Measurements from ENCODE around the gene CFAP100. TPM values are rescaled to one million over a fixed set of nuclear protein-coding genes. Genes with fewer than 3 reads are reported as not detected.
A peak's percentile ranks its signal among the peaks of the same experiment; 100 is the strongest.

The CFAP100 gene
- not detected for total RNA-seq
- total RNA-seq (2013): not detected

DNA sequence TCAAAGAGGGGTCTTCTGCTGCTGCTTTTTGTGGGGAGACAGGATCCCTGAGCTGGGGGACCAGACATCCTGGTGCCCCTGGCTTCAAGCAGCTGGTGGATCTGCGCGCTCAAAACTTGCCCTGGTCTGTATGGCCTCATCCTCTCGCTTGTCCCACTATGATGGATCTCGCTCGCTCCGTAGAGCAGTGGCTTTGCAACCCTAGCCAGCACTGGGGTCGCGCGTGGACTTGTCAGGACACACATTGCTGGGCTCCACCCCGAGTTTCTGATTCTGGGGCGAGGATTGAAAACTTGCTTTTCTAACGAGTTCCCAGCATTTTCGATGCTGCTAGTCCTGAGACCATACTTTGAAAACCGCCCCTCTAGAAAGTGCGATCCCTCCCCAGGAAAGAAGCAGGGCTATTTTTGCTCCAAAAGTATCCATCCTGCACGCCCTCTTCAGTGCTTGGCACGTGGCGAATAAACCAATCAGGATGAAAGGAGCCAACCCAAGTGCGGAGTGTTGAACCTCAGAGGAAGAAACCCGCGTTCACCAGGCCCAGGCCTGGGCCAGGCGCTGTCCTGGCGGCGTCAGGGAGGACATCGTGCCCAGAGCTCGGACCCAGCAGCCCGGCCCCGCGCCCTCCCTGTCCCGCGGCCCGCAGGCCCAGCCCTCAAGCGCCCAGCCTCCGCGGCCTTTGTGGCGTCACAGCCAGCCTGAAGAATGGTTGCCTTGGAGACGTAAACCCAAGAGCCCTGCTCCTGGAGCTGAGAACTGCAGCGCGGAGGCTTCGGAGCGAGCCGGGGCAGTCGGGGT, at the start of gene CFAP100:
Gene CFAP100 (plus strand): TSS at position 731 of the 798 bp plus-strand sequence. CDS start 1,092 bp downstream, outside the sequence.
- peaks cover 6% of the 10 kb centered on the region for H3K9me3 ChIP-seq (ENCODE audit: control insufficient read depth, insufficient read depth, low read length)
- no peaks in the 10 kb centered on the region for H3K36me3 ChIP-seq (ENCODE audit: control insufficient read depth, insufficient read depth, low read length)
- 37% methylated on average over 43 of the region's 43 CpGs for WGBS (ENCODE audit: insufficient coverage)
- H3K27ac ChIP-seq (ENCODE audit: low read length): no peak within 1 kb of the TSS
- Mint-ChIP-seq H3K36me3 (no peaks in the 10 kb centered on the region), H3K4me3 (no peak within 1 kb of the TSS), H3K4me1 (peaks cover 0 to 5% of the 10 kb centered on the region in 2 donors), H3K27ac (no peak within 1 kb of the TSS), H3K27me3 (ENCODE audit: low read depth in 2 of 2) (peaks cover 45 to 50% of the 10 kb centered on the region in 2 donors), H3K9me3 (no peaks in the 10 kb centered on the region)
- DNase-seq (no peak), ATAC-seq (no peak)
- no peak within 1 kb of the TSS for H3K4me3 ChIP-seq (ENCODE audit: low read length)
- intact Hi-C loops (cut with micrococcal nuclease): no loop called here
- H3K4me1 ChIP-seq (ENCODE audit: control insufficient read depth, insufficient read depth, low read length): no peaks in the 10 kb centered on the region
- H3K27me3 ChIP-seq (ENCODE audit: control insufficient read depth, insufficient read depth, low read length): no peaks in the 10 kb centered on the region
- TF ChIP-seq, protein P1, sequence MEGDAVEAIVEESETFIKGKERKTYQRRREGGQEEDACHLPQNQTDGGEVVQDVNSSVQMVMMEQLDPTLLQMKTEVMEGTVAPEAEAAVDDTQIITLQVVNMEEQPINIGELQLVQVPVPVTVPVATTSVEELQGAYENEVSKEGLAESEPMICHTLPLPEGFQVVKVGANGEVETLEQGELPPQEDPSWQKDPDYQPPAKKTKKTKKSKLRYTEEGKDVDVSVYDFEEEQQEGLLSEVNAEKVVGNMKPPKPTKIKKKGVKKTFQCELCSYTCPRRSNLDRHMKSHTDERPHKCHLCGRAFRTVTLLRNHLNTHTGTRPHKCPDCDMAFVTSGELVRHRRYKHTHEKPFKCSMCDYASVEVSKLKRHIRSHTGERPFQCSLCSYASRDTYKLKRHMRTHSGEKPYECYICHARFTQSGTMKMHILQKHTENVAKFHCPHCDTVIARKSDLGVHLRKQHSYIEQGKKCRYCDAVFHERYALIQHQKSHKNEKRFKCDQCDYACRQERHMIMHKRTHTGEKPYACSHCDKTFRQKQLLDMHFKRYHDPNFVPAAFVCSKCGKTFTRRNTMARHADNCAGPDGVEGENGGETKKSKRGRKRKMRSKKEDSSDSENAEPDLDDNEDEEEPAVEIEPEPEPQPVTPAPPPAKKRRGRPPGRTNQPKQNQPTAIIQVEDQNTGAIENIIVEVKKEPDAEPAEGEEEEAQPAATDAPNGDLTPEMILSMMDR (IDR thresholded peaks at IDR 0.05): no peak

DNA sequence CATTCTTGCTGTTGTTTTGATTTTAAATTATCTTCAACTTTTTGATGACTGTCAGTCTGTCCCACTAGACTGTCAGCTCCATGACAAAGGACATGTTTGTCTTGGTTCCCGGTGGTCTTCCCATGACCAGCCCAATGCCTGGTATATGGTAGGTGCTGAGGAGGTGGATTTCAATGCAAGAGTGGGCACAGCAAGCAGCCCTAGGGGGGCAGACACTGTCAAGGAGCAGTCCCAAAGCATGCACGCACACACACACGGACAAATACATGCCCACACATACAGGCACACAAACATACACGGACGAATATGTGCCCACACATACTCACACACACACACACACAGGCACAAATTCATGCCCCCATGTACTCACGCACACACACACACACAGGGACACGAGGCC, 49.5 kb upstream of the CFAP100 start:
- intact Hi-C loops (cut with micrococcal nuclease): no loop called here
- no peaks in the 10 kb centered on the region for H3K36me3 Mint-ChIP-seq
- Histone ChIP-seq H3K36me3 (ENCODE audit: control insufficient read depth, insufficient read depth, low read length) (no peaks in the 10 kb centered on the region), H3K27ac (ENCODE audit: low read length) (no peak overlapping the region), H3K4me3 (ENCODE audit: low read length) (no peak overlapping the region), H3K27me3 (ENCODE audit: control insufficient read depth, insufficient read depth, low read length) (no peaks in the 10 kb centered on the region), H3K9me3 (ENCODE audit: control insufficient read depth, insufficient read depth, low read length) (no peaks in the 10 kb centered on the region), H3K4me1 (ENCODE audit: control insufficient read depth, insufficient read depth, low read length) (no peaks in the 10 kb centered on the region)
- 85% methylated on average over 7 of the region's 7 CpGs for WGBS (ENCODE audit: insufficient coverage)
- peak in 1 of 2 donors; percentile 10 for DNase-seq
- no peaks in the 10 kb centered on the region for H3K9me3 Mint-ChIP-seq
- no peak overlapping the region for H3K4me3 Mint-ChIP-seq
- no peak overlapping the region for H3K27ac Mint-ChIP-seq
- ATAC-seq: no peak
- H3K4me1 Mint-ChIP-seq: peaks cover 0 to 5% of the 10 kb centered on the region in 2 donors
- peaks cover 0 to 3% of the 10 kb centered on the region in 2 donors for H3K27me3 Mint-ChIP-seq (ENCODE audit: low read depth in 2 of 2)
- TF ChIP-seq, protein P1 (IDR thresholded peaks at IDR 0.05): no peak

DNA sequence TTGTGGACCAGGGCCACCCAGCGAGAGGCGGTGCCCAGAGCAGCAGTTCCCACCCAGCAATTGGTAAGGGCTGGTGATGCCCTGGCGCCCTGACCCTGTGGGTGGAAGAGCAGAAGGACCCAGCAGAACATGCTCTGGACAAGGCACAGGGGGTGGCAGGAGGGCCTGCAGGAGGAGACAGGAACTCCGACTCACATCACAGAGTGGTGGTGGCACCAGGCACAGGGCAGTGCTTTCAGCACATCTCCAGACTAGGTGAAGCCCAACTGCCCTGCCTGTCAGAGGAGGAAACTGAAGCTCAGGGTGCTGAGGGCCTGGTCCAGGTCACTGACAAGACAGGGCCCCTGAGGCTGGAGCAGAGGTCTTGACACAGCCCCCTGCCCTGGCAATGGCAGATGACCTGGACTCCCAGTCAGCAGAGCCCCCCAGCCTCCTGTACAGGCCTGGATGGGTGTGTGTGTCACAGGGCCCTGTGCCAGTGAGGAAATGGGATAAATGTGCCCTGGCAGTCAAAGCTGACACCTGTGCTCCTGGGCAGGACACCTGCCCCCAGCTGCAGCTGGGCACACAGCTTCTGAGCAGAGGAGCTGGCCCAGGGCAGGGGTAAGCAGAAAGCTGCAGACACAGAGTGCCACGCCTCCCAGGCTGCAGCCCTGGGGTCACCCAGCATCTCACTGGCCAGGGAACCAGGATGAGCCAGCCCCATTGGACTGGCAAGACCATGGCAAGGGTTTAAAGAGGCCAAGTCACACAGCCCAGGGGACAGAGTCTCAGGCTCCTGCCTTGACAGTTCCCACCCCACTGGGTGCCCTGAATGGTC, 48.9 kb upstream of the CFAP100 start:
- TF ChIP-seq, protein P1 (IDR thresholded peaks at IDR 0.05): no peak
- ATAC-seq: no peak

More for the DNA sequence above, 48.9 kb upstream of the CFAP100 start:
- no peak overlapping the region for H3K4me3 Mint-ChIP-seq
- Histone ChIP-seq H3K4me1 (ENCODE audit: control insufficient read depth, insufficient read depth, low read length) (no peaks in the 10 kb centered on the region), H3K27me3 (ENCODE audit: control insufficient read depth, insufficient read depth, low read length) (no peaks in the 10 kb centered on the region), H3K9me3 (ENCODE audit: control insufficient read depth, insufficient read depth, low read length) (no peaks in the 10 kb centered on the region), H3K4me3 (ENCODE audit: low read length) (no peak overlapping the region), H3K36me3 (ENCODE audit: control insufficient read depth, insufficient read depth, low read length) (no peaks in the 10 kb centered on the region), H3K27ac (ENCODE audit: low read length) (no peak overlapping the region)
- H3K4me1 Mint-ChIP-seq: peaks cover 0 to 8% of the 10 kb centered on the region in 2 donors
- no peak overlapping the region for H3K27ac Mint-ChIP-seq
- no peaks in the 10 kb centered on the region for H3K36me3 Mint-ChIP-seq
- peak in 1 of 2 donors; percentile 10 for DNase-seq
- 87% methylated on average over 5 of the region's 5 CpGs for WGBS (ENCODE audit: insufficient coverage)
- no peaks in the 10 kb centered on the region for H3K9me3 Mint-ChIP-seq
- H3K27me3 Mint-ChIP-seq (ENCODE audit: low read depth in 2 of 2): peaks cover 0 to 3% of the 10 kb centered on the region in 2 donors
- intact Hi-C loops (cut with micrococcal nuclease): no loop called here

Data from natural killer cell (primary cell).